MCF 10A (cell line): ENCODE results near the gene LPIN3. TPM values are rescaled to one million over a fixed set of nuclear protein-coding genes. Genes with fewer than 3 reads are reported as not detected.

ENCODE experiments used
- BruUV-seq: library from RNA; stranded (reverse); fragments of 400-500 nt; replicated peaks from 2 replicates; lab custom pipeline; 2021; lab: Mats Ljungman, UMichigan
- CTCF ChIA-PET: fragments of 300-600 bp; sonication (Branson Sonifier 250); formaldehyde crosslinking; extraction: SDS; loops from one replicate; lab custom pipeline; 2021; ENCODE audit warnings: antibody characterized with exemption, inconsistent platforms; lab: Yijun Ruan, JAX
- POLR2A ChIA-PET: fragments of 300-600, 350-650 bp; sonication (Branson Sonifier 250); formaldehyde crosslinking; extraction: SDS; loops from one replicate; lab custom pipeline; 2020; ENCODE audit warnings: antibody characterized with exemption, inconsistent platforms; lab: Yijun Ruan, JAX
- DNase-seq: peaks from one replicate; pipeline ENCODE4 v3.0.0-alpha.2; 2018; ENCODE audit not compliant: unreplicated experiment
- H3K27ac Mint-ChIP-seq: one replicate; pipeline ENCODE4 v1.8.0; 2022; ENCODE audit warnings: mild to moderate bottlenecking, low read depth, mixed read lengths; ENCODE audit not compliant: unreplicated experiment
- H3K27me3 Mint-ChIP-seq: one replicate; pipeline ENCODE4 v1.8.0; 2022; ENCODE audit warnings: mixed read lengths; ENCODE audit not compliant: insufficient read depth, unreplicated experiment
- H3K36me3 Mint-ChIP-seq: one replicate; pipeline ENCODE4 v1.8.0; 2022; ENCODE audit warnings: mild to moderate bottlenecking, moderate library complexity, mixed read lengths; ENCODE audit not compliant: insufficient read depth, unreplicated experiment
- H3K4me1 Mint-ChIP-seq: one replicate; pipeline ENCODE4 v1.8.0; 2022; ENCODE audit warnings: mixed read lengths; ENCODE audit not compliant: insufficient read depth, unreplicated experiment
- H3K4me3 Mint-ChIP-seq: one replicate; pipeline ENCODE4 v1.8.0; 2022; ENCODE audit warnings: mild to moderate bottlenecking, moderate library complexity, mixed read lengths; ENCODE audit not compliant: unreplicated experiment
- H3K9me3 Mint-ChIP-seq: one replicate; pipeline ENCODE4 v1.8.0; 2022; ENCODE audit warnings: mixed read lengths; ENCODE audit not compliant: unreplicated experiment
- CTCF ChIP-seq: fragments of 200-600 bp; IDR thresholded peaks from one replicate; pipeline ENCODE4 v1.8.0; 2022; ENCODE audit warnings: antibody characterized with exemption, mild to moderate bottlenecking; ENCODE audit not compliant: unreplicated experiment
- intact Hi-C: fragments of 100-400 bp; cut with micrococcal nuclease; formaldehyde crosslinking; loops from 2 replicates; pipeline ENCODE4 v1.14.1; 2022
- total RNA-seq: library from RNA; stranded (reverse); gene quantifications from 2 replicates; pipeline ENCODE4 v1.2.3, GENCODE V29; 2022

Gene LPIN3
- total RNA-seq, 1 experiment from 2014 or later = 16.5 TPM

GRCh38 chr20:41406896-41407444 lies 66.3 kb downstream of the LPIN3 start:
- Mint-ChIP-seq H3K27me3 (no peaks in the 10 kb centered on the region), H3K9me3 (no peaks in the 10 kb centered on the region), H3K4me1 (no peaks in the 10 kb centered on the region), H3K36me3 (peaks cover 66% of the 10 kb centered on the region), H3K27ac (no peak overlapping the region), H3K4me3 (no peak overlapping the region)
- TF ChIP-seq CTCF = no peak
- no TSS peak for BruUV-seq
- ChIA-PET CTCF (interaction anchor here (1.6 kb wide), 1 partner anchor 272 kb away, joined by 3 read pairs; no protein-coding TSS in a partner anchor), POLR2A (no interaction called here)
- intact Hi-C loops = no loop called here
- DNase-seq = no peak

- intact Hi-C loops = no loop called here
- H3K4me3 Mint-ChIP-seq = no peak overlapping the region
- no peaks in the 10 kb centered on the region for H3K27me3 Mint-ChIP-seq
- H3K36me3 Mint-ChIP-seq = peaks cover 69% of the 10 kb centered on the region
- no peak for DNase-seq
- TF ChIP-seq CTCF = no peak
- BruUV-seq = no TSS peak
- CTCF ChIA-PET = interaction anchor here (0.6 kb wide), 2 partner anchors 28 to 36 kb away, joined by 3 read pairs; no protein-coding TSS in a partner anchor
- no peaks in the 10 kb centered on the region for H3K4me1 Mint-ChIP-seq
- no peak overlapping the region for H3K27ac Mint-ChIP-seq
- POLR2A ChIA-PET = interaction anchor here (0.6 kb wide), 1 partner anchor 46 kb away, joined by 3 read pairs; no protein-coding TSS in a partner anchor
- no peaks in the 10 kb centered on the region for H3K9me3 Mint-ChIP-seq
Measured at GRCh38 chr20:41407607-41408006, 67.0 kb downstream of the LPIN3 start.

- intact Hi-C loops = no loop called here
- no TSS peak for BruUV-seq
- no peak for DNase-seq
- no peak for TF ChIP-seq CTCF
- Mint-ChIP-seq H3K4me3 (no peak overlapping the region), H3K27ac (no peak overlapping the region), H3K36me3 (peaks cover 63% of the 10 kb centered on the region), H3K27me3 (no peaks in the 10 kb centered on the region), H3K4me1 (no peaks in the 10 kb centered on the region), H3K9me3 (no peaks in the 10 kb centered on the region)
- ChIA-PET POLR2A (interaction anchor here (0.6 kb wide), 1 partner anchor 47 kb away, joined by 3 read pairs; no protein-coding TSS in a partner anchor), CTCF (interaction anchor here (0.6 to 4.2 kb wide), 5 partner anchors 18 to 274 kb away, joined by 3 to 34 read pairs (median 4); no protein-coding TSS in a partner anchor)
Measured at GRCh38 chr20:41408156-41408794, 67.7 kb downstream of the LPIN3 start.

GRCh38 chr20:41408986-41409385 lies 68.4 kb downstream of the LPIN3 start:
- intact Hi-C loops = no loop called here
- TF ChIP-seq CTCF = no peak
- Mint-ChIP-seq H3K36me3 (peaks cover 64% of the 10 kb centered on the region), H3K27ac (no peak overlapping the region), H3K27me3 (no peaks in the 10 kb centered on the region), H3K4me1 (no peaks in the 10 kb centered on the region), H3K9me3 (no peaks in the 10 kb centered on the region), H3K4me3 (no peak overlapping the region)
- CTCF ChIA-PET = interaction anchor here (0.9 to 4.2 kb wide), 6 partner anchors 12 to 275 kb away, joined by 4 to 36 read pairs (median 14); partner anchors contain the start of gene LPIN3
- no peak for DNase-seq
- POLR2A ChIA-PET = interaction anchor here (1.2 kb wide), 1 partner anchor 10 kb away, joined by 3 read pairs; no protein-coding TSS in a partner anchor
- BruUV-seq = no TSS peak

Other genes with a start within 250 kb of the LPIN3 start
- gene PLCG1, start 203.3 kb upstream of the LPIN3 start, total RNA-seq = 33.2 and 48.1 TPM in 2 replicates
- 23.8 and 34.1 TPM in 2 replicates for gene ZHX3, start 23.1 kb upstream of the LPIN3 start, total RNA-seq
- gene EMILIN3, start 26.0 kb downstream of the LPIN3 start, total RNA-seq = not detected in 2 replicates